IMR-90 (cell line): ENCODE data around the gene INSM1.

Source experiments
- CTCF ChIP-seq: conservative IDR thresholded peaks from 2 replicates; pipeline ENCODE4 v1.5.1; 2012; ENCODE audit warnings: mild to moderate bottlenecking, low read depth, low read length, improper control_type of control experiment
- SMC3 ChIP-seq: fragments of 150-350 bp; IDR thresholded peaks from 2 replicates; pipeline ENCODE4 v1.6.1; 2016; ENCODE audit warnings: low read depth, mild to moderate bottlenecking, antibody characterized with exemption, low read length, moderate library complexity

DNA sequence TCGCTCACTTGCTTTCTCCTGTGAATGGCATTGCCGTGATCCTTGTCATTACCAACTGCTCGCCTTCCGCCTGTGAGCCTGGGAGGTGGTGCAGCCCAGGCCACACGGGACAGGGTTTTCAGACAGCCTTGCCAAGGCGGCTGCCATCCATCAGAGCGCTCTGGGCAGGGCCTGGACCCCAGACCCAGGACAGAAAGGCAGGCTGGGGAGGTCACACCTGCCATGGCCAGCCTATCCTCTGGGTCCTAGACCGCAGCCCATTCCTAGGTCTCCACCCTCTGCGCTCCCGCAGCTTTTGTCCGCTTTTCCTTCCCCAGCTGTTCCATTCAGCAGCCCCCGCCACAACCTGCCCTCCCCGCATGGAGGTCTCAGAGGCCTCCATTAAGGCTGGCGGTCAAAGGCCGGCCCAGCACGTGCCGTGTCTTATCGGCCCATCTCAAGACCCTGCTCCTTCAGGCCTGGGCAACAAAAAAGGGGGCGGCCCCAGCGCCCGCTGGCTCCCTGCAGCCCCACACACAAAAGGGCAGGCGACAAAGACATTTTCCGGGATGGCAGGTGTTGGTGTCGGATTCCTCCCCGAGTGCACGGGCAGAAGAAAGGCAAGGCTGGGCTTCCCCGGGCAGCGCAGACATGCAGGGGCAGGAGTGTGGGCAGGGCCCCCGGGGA lies 28.1 kb downstream of the INSM1 start:
- TF ChIP-seq CTCF (no peak), SMC3 (no peak)
